Tibial nerve (tissue), 4 donors: ENCODE measurements around the gene C4BPA.

Experiments
- CTCF ChIP-seq, 5 experiments: fragments of 200-600 bp in 3 of 5; fragments of 450-650 bp in 2 of 5; sonication (generic) in 3 of 5; IDR thresholded peaks; one replicate each; pipeline ENCODE4 v1.5.1; 2016 to 2019; ENCODE audit warnings: antibody characterized with exemption in 5 of 5, mild to moderate bottlenecking in 3 of 5, moderate library complexity in 2 of 5
- EP300 ChIP-seq, 2 donors: sonication (generic); formaldehyde crosslinking; IDR thresholded peaks; one replicate each; pipeline ENCODE4 v1.6.1; 2017; ENCODE audit warnings: antibody characterized with exemption in 2 of 2, mild to moderate bottlenecking in 1 of 2
- POLR2A ChIP-seq, 2 donors: fragments of 450-650 bp; IDR thresholded peaks; one replicate each; pipeline ENCODE4 v1.6.1; 2017; ENCODE audit warnings: antibody characterized with exemption in 2 of 2, mild to moderate bottlenecking in 2 of 2, moderate library complexity in 2 of 2

GRCh38 chr1:207077470-207078377 lies 26.3 kb upstream of the C4BPA start:
- TF ChIP-seq CTCF (IDR thresholded peaks at IDR 0.05) (peak; percentile 76 to 91 (median 88)), POLR2A (IDR thresholded peaks at IDR 0.05) (no peak), EP300 (IDR thresholded peaks at IDR 0.05) (peak in 1 of 2 donors; percentile 64)
